Muscle of leg (tissue), 11 donors: ENCODE data around the gene ABI1. TPM values are rescaled to one million over a fixed set of nuclear protein-coding genes. Genes with fewer than 3 reads are reported as not detected.

Experiments used
- DNase-seq: peaks from one replicate; pipeline ENCODE4 v3.0.0; 2013
- H3K27ac ChIP-seq: one replicate; pipeline ENCODE4 v1.5.1; 2013; ENCODE audit warnings: mild to moderate bottlenecking, low read length, control low read depth
- H3K27me3 ChIP-seq: one replicate; pipeline ENCODE4 v1.6.1; 2013; ENCODE audit warnings: low read length; ENCODE audit not compliant: control insufficient read depth, insufficient read depth
- H3K36me3 ChIP-seq: one replicate; pipeline ENCODE4 v1.6.1; 2013; ENCODE audit warnings: low read length; ENCODE audit not compliant: control insufficient read depth, insufficient read depth
- H3K4me1 ChIP-seq: one replicate; pipeline ENCODE4 v1.6.1; 2013; ENCODE audit warnings: low read length; ENCODE audit not compliant: control insufficient read depth, insufficient read depth
- H3K4me3 ChIP-seq: one replicate; pipeline ENCODE4 v1.5.1; 2013; ENCODE audit warnings: low read length, control low read depth
- H3K9me3 ChIP-seq: replicated peaks from 2 replicates; pipeline ENCODE4 v1.6.1; 2013; ENCODE audit warnings: low read depth, low read length; ENCODE audit not compliant: control insufficient read depth
- WGBS: methylation state at CpG from one replicate; pipeline ENCODE4 v1.1.5; 2013; ENCODE audit warnings: missing lambda C conversion rate; ENCODE audit not compliant: insufficient coverage; 5-methylcytosine and 5-hydroxymethylcytosine counted together
- polyA plus RNA-seq, 8 donors: library from polyadenylated mRNA; unstranded; fragments of 120-200 nt; gene quantifications; one replicate each; pipeline versions ENCODE4 v1.2.1 to v1.2.3, GENCODE V29; 2013; ENCODE audit warnings: inconsistent platforms in 1 of 8, low replicate concordance in 1 of 8; ENCODE audit not compliant: insufficient read length in 8 of 8, insufficient read depth in 1 of 8
- total RNA-seq: library from RNA; stranded (reverse); fragments of 120-200 nt; gene quantifications from one replicate; pipeline ENCODE4 v1.2.4, GENCODE V29; 2013

The ABI1 gene
- total and polyA plus RNA-seq, 9 donors: 35.5 to 48.6 (median 41.1) TPM

GRCh38 chr10:26776258-26776657 is 84.5 kb downstream of the ABI1 start:
- Histone ChIP-seq H3K4me3 (no peak overlapping the region), H3K4me1 (peaks cover 6% of the 10 kb centered on the region), H3K9me3 (peaks cover 2% of the 10 kb centered on the region), H3K27ac (no peak overlapping the region), H3K27me3 (no peaks in the 10 kb centered on the region), H3K36me3 (no peaks in the 10 kb centered on the region)
- no peak for DNase-seq
- WGBS: no CpG with 5 or more reads among the region's 1 CpG

- Histone ChIP-seq H3K4me3 (no peak overlapping the region), H3K36me3 (peaks cover 2% of the 10 kb centered on the region), H3K4me1 (no peaks in the 10 kb centered on the region), H3K27me3 (no peaks in the 10 kb centered on the region), H3K9me3 (no peaks in the 10 kb centered on the region), H3K27ac (no peak overlapping the region)
- DNase-seq: no peak
- 100% methylated on average over 1 of the region's 2 CpGs for WGBS
These were observed 87.1 kb downstream of the ABI1 start for GRCh38 chr10:26773633-26774032.

- Histone ChIP-seq H3K4me3 (no peak overlapping the region), H3K9me3 (no peaks in the 10 kb centered on the region), H3K27me3 (no peaks in the 10 kb centered on the region), H3K4me1 (no peaks in the 10 kb centered on the region), H3K27ac (no peak overlapping the region), H3K36me3 (peaks cover 2% of the 10 kb centered on the region)
- no peak for DNase-seq
- WGBS: no CpG with 5 or more reads among the region's 4 CpGs
These were observed 90.7 kb downstream of the ABI1 start for GRCh38 chr10:26770069-26770468.

- Histone ChIP-seq H3K27ac (no peak overlapping the region), H3K36me3 (peaks cover 4% of the 10 kb centered on the region), H3K4me3 (no peak overlapping the region), H3K4me1 (no peaks in the 10 kb centered on the region), H3K27me3 (no peaks in the 10 kb centered on the region), H3K9me3 (no peaks in the 10 kb centered on the region)
- no peak for DNase-seq
- no CpG with 5 or more reads among the region's 2 CpGs for WGBS
These were observed 95.2 kb downstream of the ABI1 start for GRCh38 chr10:26765549-26765948.

GRCh38 chr10:26759008-26759407 is 101.8 kb downstream of the ABI1 start:
- Histone ChIP-seq H3K36me3 (peaks cover 7% of the 10 kb centered on the region), H3K4me3 (no peak overlapping the region), H3K4me1 (no peaks in the 10 kb centered on the region), H3K9me3 (no peaks in the 10 kb centered on the region), H3K27me3 (no peaks in the 10 kb centered on the region), H3K27ac (no peak overlapping the region)
- no peak for DNase-seq
- 75% methylated on average over 4 of the region's 4 CpGs for WGBS

GRCh38 chr10:26755443-26755903 is 105.3 kb downstream of the ABI1 start:
- no peak overlapping the region for H3K27ac ChIP-seq
- H3K9me3 ChIP-seq: no peaks in the 10 kb centered on the region
- no peaks in the 10 kb centered on the region for H3K27me3 ChIP-seq
- WGBS: 100% methylated on average over 1 of the region's 4 CpGs
- H3K4me3 ChIP-seq: no peak overlapping the region
- peaks cover 10% of the 10 kb centered on the region for H3K36me3 ChIP-seq
- H3K4me1 ChIP-seq: no peaks in the 10 kb centered on the region
- no peak for DNase-seq

- no peaks in the 10 kb centered on the region for H3K9me3 ChIP-seq
- WGBS: 80% methylated on average over 2 of the region's 5 CpGs
- H3K27me3 ChIP-seq: no peaks in the 10 kb centered on the region
- no peak overlapping the region for H3K27ac ChIP-seq
- peaks cover 20% of the 10 kb centered on the region for H3K36me3 ChIP-seq
- H3K4me3 ChIP-seq: no peak overlapping the region
- H3K4me1 ChIP-seq: no peaks in the 10 kb centered on the region
- no peak for DNase-seq
These were observed 114.7 kb downstream of the ABI1 start for GRCh38 chr10:26746061-26746460.

GRCh38 chr10:26743841-26744240 is 116.9 kb downstream of the ABI1 start:
- Histone ChIP-seq H3K9me3 (no peaks in the 10 kb centered on the region), H3K4me1 (no peaks in the 10 kb centered on the region), H3K27ac (no peak overlapping the region), H3K36me3 (peaks cover 22% of the 10 kb centered on the region), H3K27me3 (no peaks in the 10 kb centered on the region), H3K4me3 (no peak overlapping the region)
- no CpG with 5 or more reads among the region's 1 CpG for WGBS
- no peak for DNase-seq

- no peaks in the 10 kb centered on the region for H3K4me1 ChIP-seq
- no peak for DNase-seq
- no peaks in the 10 kb centered on the region for H3K27me3 ChIP-seq
- no peak overlapping the region for H3K27ac ChIP-seq
- H3K4me3 ChIP-seq: no peak overlapping the region
- H3K36me3 ChIP-seq: peaks cover 22% of the 10 kb centered on the region
- H3K9me3 ChIP-seq: no peaks in the 10 kb centered on the region
- no CpG with 5 or more reads among the region's 2 CpGs for WGBS
These were observed 117.7 kb downstream of the ABI1 start for GRCh38 chr10:26743091-26743490.

- Histone ChIP-seq H3K4me1 (no peaks in the 10 kb centered on the region), H3K27ac (no peak overlapping the region), H3K9me3 (no peaks in the 10 kb centered on the region), H3K36me3 (peaks cover 33% of the 10 kb centered on the region), H3K4me3 (no peak overlapping the region), H3K27me3 (no peaks in the 10 kb centered on the region)
- no peak for DNase-seq
- 100% methylated on average over 2 of the region's 4 CpGs for WGBS
These were observed 119.4 kb downstream of the ABI1 start for GRCh38 chr10:26741368-26741767.

- H3K27me3 ChIP-seq: no peaks in the 10 kb centered on the region
- H3K27ac ChIP-seq: no peak overlapping the region
- no peak for DNase-seq
- H3K4me1 ChIP-seq: no peaks in the 10 kb centered on the region
- no peak overlapping the region for H3K4me3 ChIP-seq
- H3K9me3 ChIP-seq: no peaks in the 10 kb centered on the region
- peaks cover 43% of the 10 kb centered on the region for H3K36me3 ChIP-seq
- WGBS: no CpG with 5 or more reads among the region's 6 CpGs
These were observed 121.6 kb downstream of the ABI1 start for GRCh38 chr10:26739071-26739631.
